ENCODE data around the gene TFF3. TPM values are rescaled to one million over a fixed set of nuclear protein-coding genes. Genes with fewer than 3 reads are reported as not detected.

Gene TFF3
- 0.52 TPM in 1 of 2 replicates, not detected in the other for total RNA-seq

GRCh38 chr21:42315296-42315891, at the start of gene TFF3:
TSS of gene TFF3 (minus strand) at chr21:42315409. CDS start at chr21:42315374, 35 bp downstream.

GRCh38 chr21:42350927-42351426, 35.8 kb upstream of the TFF3 start, which contains the start of gene TFF2:
TSS of gene TFF2 (minus strand) at chr21:42350994. CDS start at chr21:42350957, 37 bp downstream.

Other genes starting within 250 kb of the TFF3 start
- gene UMODL1, start 244.1 kb downstream of the TFF3 start, total RNA-seq = not detected in 2 replicates
- gene ABCG1, start 96.3 kb downstream of the TFF3 start, total RNA-seq = 3.7 and 4.2 TPM in 2 replicates
- not detected in 2 replicates for gene TFF2, start 35.6 kb upstream of the TFF3 start, total RNA-seq
- gene TFF1, start 51.1 kb upstream of the TFF3 start, total RNA-seq = not detected in 2 replicates
- not detected in 2 replicates for gene TMPRSS3, start 80.6 kb upstream of the TFF3 start, total RNA-seq
- not detected in 2 replicates for gene UBASH3A, start 88.5 kb upstream of the TFF3 start, total RNA-seq
- gene RSPH1, start 180.8 kb upstream of the TFF3 start, total RNA-seq = not detected in 2 replicates
- 2.0 and 4.0 TPM in 2 replicates for gene SLC37A1, start 198.4 kb upstream of the TFF3 start, total RNA-seq